D721Med (cell line): Measurements from ENCODE around the gene LGALS7.
"Not testable (repeated sequence)": the region's sequence is repeated elsewhere in the genome, so short reads cannot be mapped to it uniquely, and the experiment has no call there.

ENCODE experiments used
- DNase-seq: peaks from one replicate; pipeline ENCODE4 v3.0.0; 2011; ENCODE audit warnings: low spot score; ENCODE audit not compliant: insufficient read length
- FAIRE-seq: peaks from 2 replicates; lab custom pipeline; 2011; peaks lifted over from hg19 to GRCh38; lab: Jason Lieb, UNC
- TF ChIP-seq, protein P1 (sequence below): IDR thresholded peaks from 2 replicates; pipeline ENCODE4 v1.5.1; 2012; ENCODE audit warnings: mild to moderate bottlenecking, control low read depth; ENCODE audit not compliant: insufficient read depth; ENCODE audit errors: missing control alignments

LGALS7 gene

DNA sequence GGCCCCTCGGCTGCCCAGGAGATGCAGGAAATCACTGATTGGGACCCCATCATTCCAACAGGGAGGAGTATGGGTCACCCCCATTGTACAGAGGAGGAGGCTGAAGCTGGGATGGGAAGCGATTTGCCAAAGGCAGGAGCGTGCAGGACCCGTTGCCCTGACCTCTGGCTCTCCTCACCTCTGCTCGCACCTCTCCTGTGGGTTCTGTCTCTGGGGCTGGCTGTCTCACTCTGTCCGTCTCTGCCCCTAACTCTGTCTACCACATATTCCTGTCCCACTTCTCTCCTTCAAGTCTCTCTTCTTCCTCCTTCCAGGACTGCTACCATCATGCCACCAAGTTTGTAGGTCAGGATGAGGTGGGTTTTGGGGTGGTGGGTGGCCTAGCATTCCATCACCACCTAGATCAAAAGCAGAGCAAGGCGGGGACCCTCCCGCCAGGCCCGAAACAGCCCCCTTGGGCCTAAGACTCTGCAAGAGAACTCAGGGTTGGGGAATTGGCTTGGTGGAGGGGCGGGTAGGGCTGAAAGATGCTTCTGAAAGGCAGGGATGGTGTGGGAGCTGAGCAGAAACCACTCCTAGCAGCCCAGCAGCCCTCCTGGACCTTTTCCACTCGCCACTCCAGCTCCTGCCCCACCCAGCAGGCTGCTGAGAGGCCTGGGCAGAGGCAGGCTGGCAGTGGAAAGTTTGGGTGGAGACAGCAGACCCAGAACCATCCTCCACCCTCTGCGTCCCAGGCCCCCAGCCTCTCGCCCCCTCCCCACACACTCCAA, 1.0 kb upstream of the LGALS7 start:
- FAIRE-seq (no peak), DNase-seq (no peak)
- TF ChIP-seq, protein P1, sequence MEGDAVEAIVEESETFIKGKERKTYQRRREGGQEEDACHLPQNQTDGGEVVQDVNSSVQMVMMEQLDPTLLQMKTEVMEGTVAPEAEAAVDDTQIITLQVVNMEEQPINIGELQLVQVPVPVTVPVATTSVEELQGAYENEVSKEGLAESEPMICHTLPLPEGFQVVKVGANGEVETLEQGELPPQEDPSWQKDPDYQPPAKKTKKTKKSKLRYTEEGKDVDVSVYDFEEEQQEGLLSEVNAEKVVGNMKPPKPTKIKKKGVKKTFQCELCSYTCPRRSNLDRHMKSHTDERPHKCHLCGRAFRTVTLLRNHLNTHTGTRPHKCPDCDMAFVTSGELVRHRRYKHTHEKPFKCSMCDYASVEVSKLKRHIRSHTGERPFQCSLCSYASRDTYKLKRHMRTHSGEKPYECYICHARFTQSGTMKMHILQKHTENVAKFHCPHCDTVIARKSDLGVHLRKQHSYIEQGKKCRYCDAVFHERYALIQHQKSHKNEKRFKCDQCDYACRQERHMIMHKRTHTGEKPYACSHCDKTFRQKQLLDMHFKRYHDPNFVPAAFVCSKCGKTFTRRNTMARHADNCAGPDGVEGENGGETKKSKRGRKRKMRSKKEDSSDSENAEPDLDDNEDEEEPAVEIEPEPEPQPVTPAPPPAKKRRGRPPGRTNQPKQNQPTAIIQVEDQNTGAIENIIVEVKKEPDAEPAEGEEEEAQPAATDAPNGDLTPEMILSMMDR, result no peak

DNA sequence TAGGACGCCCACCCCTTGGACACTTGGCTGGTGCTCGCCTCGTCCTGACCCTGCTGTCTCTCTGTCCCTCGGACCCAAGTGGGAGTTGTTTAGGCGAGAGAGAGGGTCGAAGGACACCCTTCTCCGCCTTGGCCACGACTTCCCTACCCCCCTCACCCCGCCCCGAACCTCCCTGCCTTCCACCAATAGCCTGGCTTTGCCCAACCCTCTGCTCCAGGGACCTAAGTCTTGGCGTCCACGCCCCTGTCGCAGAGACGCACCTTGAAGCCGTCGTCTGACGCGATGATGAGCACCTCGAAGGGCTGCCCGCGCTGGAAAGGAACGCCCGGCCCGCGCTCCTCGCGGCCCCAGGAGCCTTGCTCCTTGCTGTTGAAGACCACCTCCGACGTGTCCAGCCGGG, 1.7 kb downstream of the LGALS7 start:
- not testable (repeated sequence) for FAIRE-seq, DNase-seq

DNA sequence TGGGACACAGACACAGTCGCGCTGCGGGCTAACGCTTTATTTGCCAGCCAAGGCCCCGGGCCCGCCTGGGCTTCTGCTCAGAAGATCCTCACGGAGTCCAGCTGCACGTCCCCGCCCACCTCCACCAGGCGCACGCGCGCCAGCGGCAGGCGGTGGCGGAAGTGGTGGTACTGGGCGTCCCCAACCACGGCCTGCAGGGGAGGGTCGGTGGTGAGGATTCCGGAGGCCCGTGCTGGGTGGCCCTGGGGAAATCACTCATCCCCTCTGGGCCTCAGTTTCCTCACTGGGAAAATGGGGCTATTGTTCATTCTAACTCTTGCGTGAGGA, 2.4 kb downstream of the LGALS7 start:
- not testable (repeated sequence) for FAIRE-seq, DNase-seq

DNA sequence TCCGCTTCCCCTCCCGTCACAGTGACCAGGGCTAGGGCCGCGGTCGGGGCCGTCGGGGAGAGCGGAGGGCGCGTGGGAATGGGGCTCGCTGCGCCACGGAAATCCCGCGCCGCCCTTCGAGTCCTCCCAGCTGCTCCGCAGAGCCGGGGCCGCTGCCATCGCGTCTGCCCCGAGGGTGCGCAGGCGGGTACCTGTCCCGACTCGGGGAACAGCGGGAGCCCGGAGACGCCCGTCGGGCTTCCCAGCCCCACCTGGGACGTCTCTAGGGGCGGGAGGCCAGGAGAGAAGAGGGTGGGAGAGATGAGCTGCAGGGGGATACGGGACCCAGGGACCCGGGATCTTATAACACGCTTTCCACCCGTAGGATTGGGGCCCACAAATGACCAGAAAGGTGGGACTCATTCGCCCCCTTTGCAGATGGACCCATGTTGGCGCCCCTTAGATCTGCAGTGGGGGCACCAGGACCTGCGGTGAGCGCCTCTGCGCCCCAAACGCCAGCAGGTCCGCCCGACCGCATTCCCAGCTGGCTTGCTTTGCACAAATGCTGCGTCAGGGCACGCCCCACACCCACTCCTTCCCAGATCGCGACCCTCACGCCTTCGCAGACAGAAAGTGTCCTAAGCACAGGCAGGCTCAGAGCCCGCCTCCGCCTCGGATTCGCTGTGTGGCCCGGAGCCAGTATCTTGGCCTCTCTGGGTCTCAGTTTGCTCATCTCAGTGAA, 2.9 kb downstream of the LGALS7 start:
- not testable (repeated sequence) for DNase-seq, FAIRE-seq

DNA sequence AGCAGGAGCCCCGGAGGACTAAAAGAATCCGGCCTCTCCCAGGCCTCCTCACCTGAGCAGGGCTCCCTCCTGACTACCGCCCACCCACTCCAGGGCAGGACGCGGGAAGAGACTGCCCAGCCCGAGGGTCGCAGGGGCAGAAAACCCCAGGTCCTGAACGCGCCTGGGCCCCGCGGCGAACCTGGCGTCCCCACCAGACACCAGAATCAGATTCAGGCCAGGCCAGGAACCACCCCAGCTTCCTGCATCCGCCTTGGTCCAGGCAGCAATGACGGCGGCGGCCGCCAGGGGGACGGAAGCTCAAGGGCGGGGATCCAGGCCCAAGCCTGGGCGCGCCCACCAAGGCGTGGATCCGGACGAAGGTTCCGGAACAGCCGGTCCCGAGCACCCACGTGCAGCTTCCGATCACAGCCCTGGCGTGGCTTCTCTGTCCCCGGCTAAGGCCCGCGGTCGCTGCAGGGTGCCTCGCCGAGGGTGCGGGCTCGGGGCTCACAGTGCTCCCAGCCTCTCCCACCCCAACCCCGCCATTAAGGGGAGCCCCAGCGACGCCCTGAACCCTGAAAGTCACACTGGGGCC, 3.6 kb downstream of the LGALS7 start:
- TF ChIP-seq, protein P1, result peak; percentile 32
- FAIRE-seq (no peak), DNase-seq (no peak)

DNA sequence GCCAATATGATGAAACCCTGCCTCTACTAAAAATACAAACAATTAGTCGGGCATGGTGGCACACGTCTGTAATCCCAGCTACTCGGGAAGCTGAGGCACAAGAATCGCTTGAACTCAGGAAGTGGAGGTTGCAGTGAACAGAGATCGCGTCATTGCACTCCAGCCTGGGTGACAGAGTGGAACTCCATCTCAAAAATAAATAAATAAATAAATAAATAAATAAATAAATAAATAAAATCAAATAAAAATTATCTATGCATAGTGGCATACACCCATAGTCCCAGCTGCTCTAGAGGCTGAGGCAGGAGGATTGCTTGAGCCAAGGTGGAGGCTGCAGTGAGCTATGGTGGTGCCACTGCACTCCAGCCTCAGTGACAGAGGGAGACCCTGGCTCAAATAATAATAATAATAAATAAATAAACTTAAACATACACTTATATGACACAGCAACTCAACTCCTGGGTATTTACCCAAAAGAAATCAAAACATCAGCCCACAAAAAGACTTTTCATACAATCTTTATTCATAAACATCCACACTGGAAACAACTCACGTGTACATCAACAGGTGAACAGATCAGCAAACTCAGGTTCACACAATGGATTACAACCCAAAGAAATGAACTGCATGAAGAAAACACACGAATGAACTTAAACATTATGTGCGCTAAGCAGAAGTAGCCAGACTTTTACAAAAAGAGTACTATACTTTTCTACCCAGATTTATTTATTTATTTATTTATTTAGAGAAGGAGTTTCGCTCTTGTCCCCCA, 6.9 kb downstream of the LGALS7 start:
- DNase-seq (no peak), FAIRE-seq (no peak)
- TF ChIP-seq, protein P1, result no peak

DNA sequence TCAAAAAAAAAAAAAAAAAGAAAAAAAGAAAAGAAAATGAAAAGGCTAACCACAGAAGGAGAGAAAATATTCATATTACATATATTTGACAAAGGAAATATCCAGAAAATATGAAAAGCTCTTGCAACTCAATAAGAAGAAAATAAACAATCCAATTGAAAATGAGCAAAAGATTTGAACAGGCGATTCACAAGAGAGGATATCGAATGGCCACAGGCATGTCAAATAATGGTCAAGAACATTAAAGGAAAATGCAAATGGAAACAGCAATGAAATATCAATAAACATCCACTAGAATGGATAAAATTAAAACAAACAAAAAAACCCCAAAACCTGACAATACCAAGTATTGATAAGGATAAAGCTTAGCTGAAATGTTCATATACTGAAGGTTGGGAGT, 8.1 kb downstream of the LGALS7 start:
- DNase-seq (no peak), FAIRE-seq (no peak)
- TF ChIP-seq, protein P1, result no peak

DNA sequence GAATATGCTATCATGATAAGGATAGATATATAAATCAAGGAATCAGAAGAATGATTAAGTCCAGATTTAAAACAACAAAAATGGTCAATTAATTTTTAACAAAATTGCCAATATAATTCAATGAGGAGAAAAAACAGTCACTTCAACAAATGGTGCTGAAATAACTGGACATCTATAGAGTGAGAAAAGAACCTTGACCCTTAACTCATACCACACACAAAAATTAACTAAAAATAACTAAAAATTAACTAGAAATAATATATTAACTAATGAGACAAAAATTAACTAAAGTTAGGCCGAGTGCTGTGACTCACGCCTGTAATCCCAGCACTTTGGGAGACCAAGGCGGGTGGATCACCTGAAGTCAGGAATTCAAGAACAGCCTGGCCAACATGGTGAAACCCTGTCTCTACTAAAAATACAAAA, 9.5 kb downstream of the LGALS7 start:
- no peak for DNase-seq
- TF ChIP-seq, protein P1, result no peak
- FAIRE-seq, result no peak

DNA sequence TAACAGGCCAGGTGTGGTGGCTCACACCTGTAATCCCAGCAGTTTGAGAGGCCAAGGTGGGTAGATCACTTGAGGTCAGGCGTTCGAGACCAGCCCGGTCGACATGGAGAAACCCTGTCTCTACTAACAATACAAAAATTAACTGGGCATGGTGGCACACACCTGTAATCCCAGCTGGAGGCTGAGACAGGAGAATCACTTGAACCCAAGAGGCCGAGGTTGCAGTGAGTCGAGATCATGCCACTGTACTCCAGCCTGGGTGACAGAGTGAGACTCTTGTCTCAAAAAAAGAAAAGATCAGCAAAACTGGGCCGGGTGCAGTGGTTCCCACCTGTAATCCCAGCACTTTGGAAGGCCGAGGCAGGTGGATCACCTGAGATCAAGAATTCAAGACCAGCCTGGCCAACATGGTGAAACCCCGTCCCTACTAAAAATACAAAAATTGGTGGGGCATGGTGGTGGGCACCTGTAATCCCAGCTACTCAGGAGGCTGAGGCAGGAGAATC, 11.4 kb downstream of the LGALS7 start:
- FAIRE-seq, DNase-seq: not testable (repeated sequence)

DNA sequence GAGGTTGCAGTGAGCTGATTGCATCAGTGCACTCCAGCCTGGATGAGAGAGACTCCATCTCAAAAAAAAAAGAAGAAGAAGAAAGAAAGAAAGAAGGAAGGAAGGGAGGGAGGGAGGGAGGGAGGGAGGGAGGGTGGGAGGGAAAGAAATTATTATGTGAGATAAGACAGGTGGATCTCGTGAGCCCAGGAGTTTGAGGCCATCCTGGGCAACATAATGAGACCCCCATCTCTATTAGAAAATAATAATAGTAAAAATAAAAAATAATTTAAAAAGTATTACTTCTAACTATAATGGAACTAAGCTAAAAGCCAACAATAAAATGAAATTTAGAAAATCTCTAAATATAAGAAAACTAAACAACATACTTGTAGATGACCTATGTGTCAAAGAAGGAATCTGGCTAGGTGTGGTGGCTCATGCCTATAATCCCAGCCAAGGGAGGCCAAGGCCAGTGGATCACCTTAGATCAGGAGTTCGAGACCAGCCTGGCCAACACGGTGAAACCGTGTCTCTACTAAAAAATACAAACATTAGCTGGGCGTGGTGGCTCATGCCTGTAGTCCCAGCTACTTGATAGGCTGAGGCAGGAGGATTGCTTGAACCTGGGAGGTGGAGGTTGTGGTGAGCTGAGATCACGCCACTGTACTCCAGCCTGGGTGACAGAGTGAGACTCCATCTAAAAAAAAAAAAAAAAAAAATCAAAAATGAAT, 12.4 kb downstream of the LGALS7 start:
- not testable (repeated sequence) for DNase-seq, FAIRE-seq
